NCI-H226 (cell line): ENCODE data around the gene TRAK2.
A peak's percentile ranks its signal among the peaks of the same experiment; 100 is the strongest.
"Not testable (repeated sequence)": the region's sequence is repeated elsewhere in the genome, so short reads cannot be mapped to it uniquely, and the experiment has no call there.

Experiments
- DNase-seq: peaks from one replicate; pipeline ENCODE4 v3.0.0-alpha.2; 2015

TRAK2 gene

DNA sequence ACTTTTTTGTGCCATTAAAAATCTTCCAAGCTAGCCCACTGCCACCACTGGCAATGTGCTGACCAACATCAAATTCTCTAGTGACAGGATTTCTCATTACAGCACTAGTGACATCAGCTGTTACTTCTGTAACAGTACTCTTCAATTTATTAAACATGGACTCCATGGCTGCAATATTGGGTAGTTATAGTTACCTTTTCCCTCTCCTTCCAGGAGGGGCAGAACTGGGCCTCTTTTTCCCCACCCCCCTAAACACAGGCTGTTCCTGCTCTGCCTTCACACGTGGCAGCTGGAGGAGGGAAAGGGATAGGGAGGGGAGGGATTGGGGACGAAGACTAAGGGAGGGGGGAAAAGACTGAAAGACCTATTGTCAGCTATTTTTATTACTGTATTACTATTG is 38.1 kb downstream of the TRAK2 start:
- no peak for DNase-seq

DNA sequence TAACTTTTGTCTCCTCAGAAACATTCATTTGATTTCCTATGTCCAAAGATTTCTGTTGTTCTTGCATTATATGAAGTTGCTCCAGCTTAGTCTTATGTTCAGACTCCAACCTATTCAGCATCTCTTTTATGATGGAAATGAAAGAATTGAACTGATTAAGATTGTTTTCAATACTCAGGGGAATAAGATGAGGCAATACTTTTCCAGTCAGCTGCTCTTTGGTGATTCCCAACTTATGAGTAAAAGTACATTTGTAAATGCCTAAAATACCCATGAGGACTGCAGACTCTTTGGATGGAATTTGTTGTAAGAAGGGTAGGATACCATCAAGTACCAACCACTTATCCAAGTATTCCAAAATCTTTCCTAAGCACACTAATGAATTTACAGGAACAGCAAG is 39.8 kb downstream of the TRAK2 start:
- no peak for DNase-seq

DNA sequence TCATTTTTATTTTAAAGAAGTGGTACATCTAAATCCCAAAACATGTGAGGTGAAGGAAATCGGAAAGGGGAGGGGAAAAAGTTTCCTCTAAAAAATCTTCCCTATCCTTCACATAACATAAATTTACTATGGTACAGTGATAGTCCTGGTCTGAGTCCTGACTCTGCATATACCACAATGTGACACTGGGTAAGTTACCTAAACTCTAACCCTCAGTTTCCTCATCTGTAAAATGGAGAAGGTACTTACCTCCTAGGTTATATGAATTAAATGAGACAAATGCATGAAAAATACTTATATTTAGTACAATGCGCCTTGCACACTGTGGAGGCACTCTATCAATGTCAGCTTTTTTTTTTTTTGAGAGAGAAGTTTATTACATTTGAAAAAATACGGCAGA is 42.3 kb downstream of the TRAK2 start:
- no peak for DNase-seq

DNA sequence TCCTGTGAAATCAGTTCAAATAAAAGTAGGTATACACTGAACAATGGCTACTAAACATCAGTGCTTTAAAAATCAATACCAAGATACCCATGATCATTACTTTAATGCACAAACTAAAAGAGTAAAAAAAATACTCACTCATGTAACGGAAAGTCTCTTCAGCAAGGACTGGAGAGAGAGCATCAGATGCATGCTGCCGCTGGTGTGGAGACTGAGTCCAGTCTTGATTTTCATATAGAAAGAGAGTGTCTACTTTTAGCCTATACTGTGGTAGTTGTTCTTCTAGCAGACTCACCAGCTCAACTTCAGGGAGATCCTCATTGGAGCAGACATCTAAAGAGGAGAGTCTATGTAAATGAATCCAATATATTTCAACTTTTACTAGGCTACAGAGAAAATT is 44.0 kb downstream of the TRAK2 start:
- DNase-seq, result no peak

DNA sequence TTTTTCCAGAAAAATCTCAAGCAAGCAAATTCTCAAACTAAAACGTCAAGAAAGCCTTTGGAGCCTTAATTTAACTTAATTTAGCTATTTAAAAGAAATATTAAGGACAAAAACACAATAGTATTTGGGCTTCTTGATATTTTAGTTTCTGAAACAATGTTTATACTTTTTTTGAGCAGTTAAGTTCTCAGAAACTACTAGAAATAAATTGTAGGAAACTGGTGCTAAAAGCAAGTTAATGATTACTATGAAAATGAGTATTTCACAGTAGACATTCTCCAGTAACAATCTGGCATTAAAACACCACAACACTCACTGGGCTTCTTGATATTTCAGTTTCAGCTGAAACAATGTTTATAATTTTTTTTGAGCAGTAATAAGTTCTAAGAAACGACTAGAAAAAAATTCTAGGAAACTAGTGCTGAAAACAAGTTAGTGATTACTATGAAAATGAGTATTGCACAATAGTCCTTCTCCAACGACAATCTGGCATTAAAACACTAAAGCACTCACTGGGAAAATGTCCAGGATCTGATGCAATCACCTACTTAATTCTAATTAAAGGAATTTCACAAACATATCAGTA is 45.1 kb downstream of the TRAK2 start:
- DNase-seq, result no peak

DNA sequence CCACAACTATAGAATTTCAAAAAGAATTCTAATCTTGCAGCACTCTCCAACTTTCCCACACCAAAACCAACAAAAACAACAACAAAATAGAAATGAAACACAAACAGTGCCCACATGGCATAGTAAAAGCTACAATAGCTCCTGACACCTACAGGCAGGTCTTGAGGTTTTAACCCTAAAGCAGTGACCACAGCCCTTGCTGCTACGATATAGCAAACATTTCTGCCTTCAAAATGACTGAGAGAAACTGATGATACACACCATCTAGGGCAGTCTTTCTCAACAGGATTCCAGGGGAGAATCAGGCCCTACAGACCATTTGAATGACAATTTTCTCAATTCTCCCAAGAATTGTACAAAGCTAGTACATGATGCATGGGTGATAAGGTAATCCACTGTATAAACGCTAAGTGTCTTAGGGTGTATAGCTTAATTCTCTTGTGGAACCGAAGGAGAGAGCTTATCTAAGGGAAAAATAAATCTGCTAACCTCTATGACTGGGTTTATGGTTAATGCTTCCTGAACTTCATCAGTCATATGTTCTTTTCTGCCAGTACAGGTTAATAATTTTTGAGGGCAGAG is 46.5 kb downstream of the TRAK2 start:
- no peak for DNase-seq

DNA sequence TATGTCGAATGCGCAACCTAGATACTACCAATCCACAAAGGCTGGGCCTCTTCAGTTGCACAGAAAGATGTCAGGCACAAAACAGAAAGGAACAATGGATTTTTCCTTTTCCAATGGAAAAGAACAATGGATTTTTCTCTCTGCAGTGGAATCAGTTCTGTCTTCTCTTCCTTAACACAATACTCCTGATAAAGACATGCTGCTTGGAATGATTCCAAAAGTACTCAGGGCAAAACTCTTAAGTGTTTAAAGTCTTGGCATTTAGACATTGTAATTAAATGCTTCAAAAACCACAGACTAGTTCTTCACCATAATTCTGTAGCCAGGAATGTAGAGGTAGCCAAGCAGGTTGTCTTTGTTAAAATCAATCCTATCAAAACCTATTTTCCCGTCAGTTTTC is 47.4 kb downstream of the TRAK2 start:
- DNase-seq, result peak; percentile 23

DNA sequence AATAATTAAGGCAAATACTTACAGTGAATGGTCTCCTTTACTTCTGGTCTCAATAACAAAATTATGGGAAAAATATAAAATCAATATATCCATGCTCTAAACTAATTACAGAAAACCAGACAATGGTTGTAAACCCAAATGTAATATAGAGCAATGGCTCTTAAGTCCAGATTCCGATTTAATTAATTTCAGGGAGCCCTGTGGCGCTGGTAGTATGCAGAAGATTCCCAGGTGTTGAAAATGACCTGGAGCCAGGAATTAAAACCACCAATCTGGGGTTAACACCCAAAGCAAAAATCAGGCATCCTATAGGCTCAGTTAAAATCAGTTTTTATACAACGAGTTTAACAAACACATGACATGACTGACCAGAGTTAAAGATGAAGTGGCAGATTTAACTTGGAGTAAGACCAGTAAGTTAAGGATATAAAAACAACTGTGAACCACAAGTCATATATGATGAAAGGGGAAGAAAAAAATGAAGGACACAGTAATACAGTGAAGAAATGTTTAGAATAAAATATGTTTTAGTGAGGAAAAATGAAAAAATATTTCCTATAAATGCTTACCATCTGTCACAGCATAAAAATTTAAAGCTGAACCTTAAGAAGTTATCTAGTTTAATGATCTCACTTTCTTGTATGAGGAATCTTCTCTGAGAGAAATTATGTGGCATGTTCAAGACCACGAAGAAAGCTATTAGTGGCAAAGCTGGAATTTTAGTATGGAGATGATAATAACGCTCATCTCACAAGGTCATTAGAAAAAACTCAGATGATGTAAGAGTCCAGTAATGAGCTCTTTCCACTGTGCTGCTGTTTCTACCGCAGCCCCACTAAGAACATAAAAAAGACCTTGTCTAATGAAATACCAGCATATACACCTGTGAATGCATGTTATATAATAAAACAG is 48.4 kb downstream of the TRAK2 start:
- no peak for DNase-seq

DNA sequence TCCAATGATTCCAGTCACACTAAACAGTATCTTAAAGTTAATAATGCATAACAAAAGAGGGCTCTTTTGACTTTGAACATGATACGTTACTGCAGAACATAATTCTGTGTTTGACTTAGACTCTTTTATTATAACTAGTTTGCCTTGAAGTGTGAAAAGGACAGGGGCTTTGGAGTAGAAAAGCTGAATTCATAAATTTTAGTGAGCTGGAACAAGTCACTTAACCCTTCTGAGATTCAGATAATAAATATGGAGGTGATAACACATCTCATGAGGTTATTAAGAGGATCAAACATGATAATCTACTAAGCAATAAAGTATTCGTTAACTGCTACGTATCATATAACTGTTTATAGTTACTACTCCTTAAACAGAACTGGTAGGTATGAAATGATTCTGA is 49.4 kb downstream of the TRAK2 start:
- DNase-seq, result no peak

DNA sequence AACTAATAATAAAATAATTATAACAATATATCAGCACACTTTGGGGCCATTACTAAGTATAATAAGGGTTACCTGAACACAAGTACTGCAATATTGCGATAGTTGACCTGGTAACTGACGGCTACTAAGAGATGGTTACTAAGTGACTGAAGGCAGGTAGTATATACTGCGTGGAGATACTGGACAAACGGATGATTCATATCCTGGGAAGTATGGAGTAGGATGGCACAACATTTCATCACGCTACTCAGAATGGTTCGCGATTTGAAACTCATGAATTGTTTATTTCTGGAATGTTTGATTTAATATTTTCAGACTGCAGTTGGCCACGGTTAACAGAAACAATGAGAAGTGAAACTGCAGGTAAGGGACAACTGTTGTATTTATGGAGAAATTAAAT is 54.7 kb downstream of the TRAK2 start:
- DNase-seq, result peak; percentile 50

DNA sequence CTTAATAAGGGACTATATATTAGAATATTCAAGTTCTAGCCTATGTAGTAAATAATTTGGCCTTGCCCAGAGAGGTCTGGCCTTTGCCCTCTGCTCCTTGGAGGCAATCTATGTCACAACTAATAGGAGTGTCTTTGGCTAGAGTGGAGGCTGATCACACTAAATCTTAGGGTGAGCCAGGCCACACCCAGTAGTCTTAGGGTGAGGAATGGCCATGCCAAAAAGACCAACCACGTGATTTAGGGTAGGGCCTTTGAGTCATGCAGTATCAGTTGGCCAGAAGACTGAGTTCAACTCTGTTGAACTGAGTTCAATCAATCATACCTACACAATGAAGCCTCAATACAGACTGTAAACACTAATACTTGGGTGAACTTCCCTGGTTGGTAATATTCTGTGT is 68.1 kb downstream of the TRAK2 start:
- no peak for DNase-seq

DNA sequence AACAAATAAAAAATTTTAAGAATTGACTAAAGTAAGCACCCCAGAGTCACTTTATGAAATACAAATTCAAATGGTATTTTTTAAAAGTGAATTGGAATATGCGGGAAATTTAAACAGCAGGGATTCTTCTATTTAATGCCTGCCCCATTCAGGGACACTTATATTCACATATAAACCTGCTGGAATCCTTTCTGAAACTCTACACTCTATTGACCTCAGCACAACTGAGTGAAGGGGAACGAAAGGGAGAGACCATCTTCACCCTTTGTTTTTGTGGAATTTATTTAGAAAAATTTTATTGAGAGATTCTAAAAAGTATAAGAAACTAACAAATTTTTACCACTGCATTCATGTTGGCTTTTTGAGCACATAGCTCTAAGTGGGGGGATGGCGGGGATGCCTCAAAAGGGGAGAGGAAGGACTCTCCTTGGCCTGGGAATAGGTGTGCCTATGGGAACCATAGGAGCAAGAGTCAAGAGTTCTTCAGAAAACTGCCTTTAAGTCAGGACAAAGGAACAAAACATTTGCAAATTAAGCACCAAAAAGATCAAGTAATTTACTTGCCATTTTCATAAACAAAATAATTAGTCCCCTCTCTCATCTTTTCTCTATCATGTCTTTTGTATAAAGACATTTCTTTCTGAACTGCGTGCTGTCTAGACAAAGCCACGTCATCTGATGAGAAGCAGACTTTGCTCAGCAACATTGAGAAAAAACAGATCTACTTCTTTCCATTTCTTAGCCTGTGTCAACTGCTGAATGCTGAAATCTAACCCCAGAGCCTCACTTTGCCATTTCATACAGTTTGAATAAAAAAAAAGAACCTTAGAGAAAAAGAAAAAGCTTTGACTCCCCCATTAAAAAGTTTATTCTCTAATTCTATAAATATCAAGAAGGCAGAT is 72.5 kb downstream of the TRAK2 start:
- no peak for DNase-seq

DNA sequence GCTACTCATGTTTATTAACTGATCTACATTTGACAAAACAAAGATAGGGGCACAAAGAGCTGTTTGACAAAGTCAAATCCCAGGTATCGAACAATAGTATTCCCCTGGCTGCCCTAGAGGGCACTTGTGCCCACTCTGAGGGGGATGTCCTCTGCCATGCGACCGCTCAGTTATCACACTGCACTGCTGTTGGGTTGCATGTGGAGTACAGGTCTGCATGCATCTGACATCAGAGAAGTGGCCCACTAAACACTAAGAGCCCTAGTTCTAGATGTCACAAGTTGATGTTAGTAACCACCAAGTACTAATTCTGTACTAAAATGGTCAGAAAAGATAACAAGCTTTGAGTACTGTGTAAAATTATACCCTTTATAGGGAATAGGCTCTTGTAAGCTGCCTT is 74.0 kb downstream of the TRAK2 start:
- no peak for DNase-seq

DNA sequence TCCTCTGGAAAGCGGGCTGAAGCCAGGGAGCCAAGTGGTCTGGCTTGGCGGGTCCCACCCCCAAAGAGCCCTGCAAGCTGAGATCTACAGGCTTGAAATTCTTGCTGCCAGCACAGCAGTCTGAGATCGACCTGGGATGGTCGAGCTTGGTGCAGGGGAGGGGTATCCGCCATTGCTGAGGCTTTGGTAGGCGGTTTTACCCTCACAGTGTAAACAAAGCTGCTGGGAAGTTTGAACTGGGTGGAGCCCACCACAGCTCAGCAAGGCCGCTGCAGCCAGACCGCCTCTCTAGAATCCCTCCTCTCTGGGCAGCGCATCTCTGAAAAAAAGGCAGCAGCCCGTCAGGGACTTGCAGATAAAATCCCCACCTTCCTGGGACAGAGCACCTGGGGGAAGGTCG is 81.5 kb downstream of the TRAK2 start:
- DNase-seq, result no peak

DNA sequence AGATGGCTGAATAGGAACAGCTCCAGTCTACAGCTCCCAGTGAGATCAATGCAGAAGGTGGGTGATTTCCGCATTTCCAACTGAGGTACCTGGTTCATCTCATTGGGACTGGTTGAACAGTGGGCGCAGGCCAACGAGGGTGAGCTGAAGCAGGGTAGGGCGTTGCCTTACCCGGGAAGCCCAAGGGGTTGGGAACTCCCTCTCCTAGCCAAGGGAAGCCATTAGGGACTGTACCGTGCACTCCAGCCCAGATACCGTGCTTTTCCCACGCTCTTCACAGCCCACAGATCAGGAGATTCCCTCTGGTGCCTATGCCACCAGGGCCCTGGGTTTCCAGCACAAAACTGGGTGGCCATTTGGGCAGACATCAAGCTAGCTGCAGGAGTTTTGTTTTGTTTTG is 81.9 kb downstream of the TRAK2 start:
- DNase-seq, result not testable (repeated sequence)

DNA sequence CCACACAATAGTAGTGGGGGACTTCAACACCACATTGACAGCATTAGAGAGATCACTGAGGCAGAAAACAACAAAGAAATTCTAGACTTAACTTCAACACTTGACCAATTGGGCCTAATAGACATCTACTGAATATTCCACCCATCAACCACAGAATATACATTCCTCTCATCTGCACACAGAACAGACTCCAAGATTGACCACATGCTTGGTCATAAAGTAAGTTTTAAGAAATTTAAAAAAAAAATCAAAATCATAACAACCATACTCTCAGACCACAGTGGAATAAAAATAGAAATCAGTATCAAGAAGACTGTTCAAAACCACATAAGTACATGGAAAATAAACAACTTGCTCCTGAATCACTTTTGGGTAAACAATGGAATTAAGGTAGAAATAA is 85.1 kb downstream of the TRAK2 start:
- DNase-seq, result no peak

DNA sequence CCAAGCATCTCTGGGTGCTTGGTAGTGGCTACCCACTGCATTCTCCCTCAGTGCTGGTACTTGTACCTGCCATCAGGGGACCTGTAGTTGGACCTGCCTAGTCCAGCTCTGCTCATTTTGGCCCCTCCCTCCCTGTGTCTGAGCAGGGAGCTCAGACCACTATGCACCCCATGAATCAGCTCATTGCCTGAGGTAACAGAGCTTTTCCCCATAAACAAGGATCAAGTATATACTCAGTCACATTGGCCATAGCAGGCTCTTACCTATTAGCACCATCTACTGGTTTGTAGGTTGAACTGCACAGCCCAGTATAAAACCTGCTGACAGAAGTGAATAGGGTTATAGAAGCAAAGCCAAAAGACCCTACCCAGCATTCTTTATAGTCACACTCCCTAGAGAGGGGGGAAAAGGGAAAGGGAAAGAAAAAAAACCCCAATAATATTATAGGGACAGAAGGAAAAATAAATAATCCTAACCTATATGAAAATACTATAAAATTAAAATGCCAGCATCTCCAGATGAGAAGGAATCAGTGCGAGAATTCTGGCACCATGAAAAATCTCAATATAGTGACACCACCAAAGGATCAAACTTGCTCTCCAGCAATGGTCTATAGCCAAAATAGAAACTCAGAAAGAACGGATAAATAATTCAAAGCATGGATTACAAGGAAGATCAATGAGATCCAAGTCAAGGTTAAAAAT is 87.2 kb downstream of the TRAK2 start:
- peak; percentile 9 for DNase-seq

DNA sequence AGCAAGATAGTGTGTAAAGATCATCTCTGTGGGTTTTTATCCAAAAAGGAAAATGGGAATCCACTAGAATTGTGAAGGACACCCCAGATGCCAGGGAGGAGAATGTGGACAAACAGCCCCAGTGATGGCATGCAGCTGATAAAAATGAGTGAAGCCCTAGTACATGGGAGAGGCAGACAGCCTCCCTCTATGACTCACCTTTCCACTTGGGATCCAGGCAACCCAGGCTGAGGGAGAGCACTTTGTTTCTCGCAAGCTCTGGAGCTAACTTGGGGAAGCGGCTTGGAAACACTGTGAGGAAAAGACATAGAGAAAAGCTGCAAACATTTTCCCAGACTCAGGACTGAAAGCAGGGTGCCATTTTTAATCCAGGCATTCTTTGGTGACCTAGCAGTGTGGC is 88.9 kb downstream of the TRAK2 start:
- peak; percentile 28 for DNase-seq

DNA sequence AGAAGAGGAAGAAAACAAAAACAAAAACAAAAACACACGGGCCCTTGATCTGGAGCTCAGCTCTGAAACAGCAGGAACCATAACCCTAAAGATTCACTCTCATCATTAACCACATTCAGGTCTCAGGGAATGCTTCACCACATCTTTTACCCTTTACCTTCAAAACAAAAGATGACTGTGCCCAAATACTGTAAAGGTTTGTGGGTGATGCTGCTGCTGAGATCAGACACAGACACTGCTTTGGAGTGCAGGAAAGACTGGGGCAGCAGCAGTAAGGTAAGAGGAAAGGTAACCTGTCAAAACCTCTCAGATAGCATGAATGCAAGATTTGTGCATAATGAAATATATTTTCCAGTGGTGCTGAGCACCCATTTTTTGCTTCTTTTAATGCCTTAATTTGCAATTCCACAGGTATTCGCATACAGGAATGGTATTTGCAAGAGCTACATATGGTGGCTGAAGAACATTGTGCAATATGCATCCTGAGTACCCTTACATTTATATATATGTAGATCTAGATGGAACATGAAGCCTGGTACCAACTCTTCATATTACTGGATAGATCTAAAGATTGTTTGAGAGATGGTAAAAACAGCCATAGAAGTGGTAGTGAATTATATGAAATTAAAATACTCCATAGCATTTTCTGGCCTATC is 90.1 kb downstream of the TRAK2 start:
- no peak for DNase-seq

DNA sequence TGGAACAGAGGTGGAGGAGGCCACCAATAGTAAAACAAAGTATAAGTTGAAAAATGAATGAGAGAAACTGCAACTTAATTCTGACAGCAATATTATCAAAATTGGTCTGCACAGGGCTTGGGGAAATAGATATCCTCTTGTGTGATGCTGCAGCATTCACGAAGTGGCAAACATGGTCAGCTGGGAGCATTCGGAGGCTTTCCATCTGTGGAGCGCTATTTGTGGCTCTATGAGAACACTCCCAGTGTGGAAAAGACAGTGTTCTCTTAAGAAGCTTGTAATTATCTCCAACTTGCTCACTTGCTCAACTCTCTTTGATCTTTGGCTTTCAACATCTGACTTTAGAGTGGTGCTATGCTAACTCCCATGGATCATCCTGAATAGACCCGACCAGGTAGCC is 91.0 kb downstream of the TRAK2 start:
- no peak for DNase-seq

DNA sequence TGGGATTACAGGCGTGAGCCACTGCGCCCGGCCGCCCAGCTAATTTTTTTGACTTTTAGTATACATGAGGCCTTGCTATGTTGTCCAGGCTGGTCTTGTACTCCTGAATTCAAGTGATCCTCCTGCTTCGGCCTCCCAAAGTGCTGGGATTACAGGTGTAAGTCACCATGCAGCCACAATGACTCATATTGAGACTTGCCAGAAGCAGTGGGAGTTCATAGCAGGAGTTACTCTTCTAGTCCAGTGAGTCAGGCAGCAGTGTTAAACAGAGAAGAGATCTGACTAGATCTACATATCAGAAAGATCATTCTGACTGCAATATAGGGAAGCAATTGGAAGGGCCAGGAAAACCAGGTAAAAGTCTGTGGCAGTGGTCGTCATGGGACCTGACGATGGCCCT is 92.6 kb downstream of the TRAK2 start:
- peak; percentile 78 for DNase-seq

DNA sequence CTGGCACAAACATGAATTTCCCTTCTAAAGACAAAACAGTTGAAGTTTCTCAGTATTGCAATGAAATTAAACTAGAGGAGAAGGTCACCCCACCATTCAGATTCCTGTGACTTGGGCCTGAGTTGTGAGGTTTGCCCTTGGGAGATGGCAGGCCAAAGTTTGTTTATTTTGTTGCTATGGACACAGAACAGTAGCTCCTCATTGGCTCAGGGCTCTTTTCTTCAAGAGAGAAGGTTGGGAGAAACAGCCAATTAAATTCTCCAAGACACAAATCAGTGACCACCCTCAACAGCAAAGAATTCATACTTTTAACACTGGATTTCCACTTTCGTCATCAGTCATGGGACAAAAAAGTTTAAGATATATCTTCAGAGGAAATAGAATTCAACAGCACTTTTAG is 94.0 kb downstream of the TRAK2 start, which contains the start of gene FLACC1:
Gene FLACC1 (minus strand): TSS at position 125 of the 400 bp plus-strand sequence. CDS start 5,941 bp downstream, outside the sequence.
- peak; percentile 58 for DNase-seq
